ENCODE measurements around the gene UNC5CL. TPM values are rescaled to one million over a fixed set of nuclear protein-coding genes. Genes with fewer than 3 reads are reported as not detected.

The UNC5CL gene
- total RNA-seq, 1 experiment from 2014 or later, result 2.2 TPM

DNA sequence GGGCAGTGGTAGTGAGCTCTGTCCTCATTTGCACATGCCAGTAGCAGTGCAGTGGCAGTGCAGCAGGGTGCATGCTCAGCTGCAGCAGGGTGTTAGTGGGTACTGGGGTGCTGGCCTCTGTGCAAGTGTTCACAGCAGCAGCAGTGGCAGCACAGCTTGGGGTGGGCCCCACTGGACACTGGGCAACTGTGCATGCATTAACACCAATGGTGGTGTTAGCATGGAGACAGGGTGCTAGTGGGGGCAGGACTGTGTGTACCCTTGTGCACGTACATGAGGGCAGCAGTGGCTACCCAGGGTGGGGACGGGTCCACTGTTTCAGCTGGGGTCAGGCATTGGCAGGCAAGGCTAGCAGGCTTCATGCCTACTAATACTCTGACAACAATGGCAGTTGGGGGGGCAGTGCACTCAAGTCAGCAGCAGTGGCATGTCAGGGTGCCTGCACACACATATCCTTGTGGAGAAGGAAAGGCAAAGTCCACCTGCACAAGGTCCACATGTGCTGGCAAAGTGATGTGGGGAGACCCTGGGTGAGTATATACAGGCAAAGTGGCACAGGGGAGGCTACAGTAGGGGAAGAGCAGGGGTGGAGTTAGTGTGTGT lies 60.2 kb downstream of the UNC5CL start:
- BruUV-seq (replicated peaks), result no TSS peak
- H3K4me2 ChIP-seq (ENCODE audit: low read length), result no peak overlapping the region
- H3K9ac ChIP-seq (ENCODE audit: low read length), result no peak overlapping the region
- H3K9me2 ChIP-seq (ENCODE audit: insufficient read depth), result no peaks in the 10 kb centered on the region
- no peaks in the 10 kb centered on the region for H3K9me3 ChIP-seq (ENCODE audit: control insufficient read depth in 1 of 2, insufficient read depth in 1 of 2, low read depth in 1 of 2, low read length in 2 of 2)
- H3K4me3 ChIP-seq (replicated peaks in 1 of 2; ENCODE audit: low read depth in 1 of 2, low read length in 2 of 2), result no peak overlapping the region
- CTCF ChIA-PET, result no interaction called here
- TF ChIP-seq CTCF (IDR thresholded peaks at IDR 0.05 in 2 of 3, conservative IDR thresholded peaks at IDR 0.05 in 1 of 3; ENCODE audit: borderline replicate concordance in 1 of 3, insufficient read depth in 1 of 3, low read depth in 2 of 3, low read length in 2 of 3) (no peak), TCF7L2 (IDR thresholded peaks at IDR 0.05; ENCODE audit: borderline replicate concordance, extremely low read depth, insufficient read depth, insufficient read length) (no peak), CEBPB (IDR thresholded peaks at IDR 0.05; ENCODE audit: low read depth) (no peak), EZH2phosphoT487 (IDR thresholded peaks at IDR 0.05; ENCODE audit: borderline replicate concordance) (no peak), ZFX (IDR thresholded peaks at IDR 0.05) (no peak), EGR1 (IDR thresholded peaks at IDR 0.05; ENCODE audit: low read depth) (no peak)
- no peak for DNase-seq (ENCODE audit: low read depth, low spot score)
- RAD21 ChIA-PET (ENCODE audit: low non-redundant PET in 1 of 2, low total read pairs in 2 of 2, uncharacterized antibody in 2 of 2, unreplicated experiment in 2 of 2), result no interaction called here
- no peaks in the 10 kb centered on the region for H3K36me3 ChIP-seq (ENCODE audit: control insufficient read depth in 1 of 2, insufficient read depth in 2 of 2, low read length in 2 of 2)
- intact Hi-C loops (cut with micrococcal nuclease), result no loop called here
- H2AFZ ChIP-seq (ENCODE audit: low read depth, low read length, poor library complexity, severe bottlenecking), result no peak overlapping the region
- no peaks in the 10 kb centered on the region for H4K20me1 ChIP-seq (ENCODE audit: insufficient read depth)
- no peak overlapping the region for H3K27ac ChIP-seq (ENCODE audit: low read depth, low read length)
- H3K4me1 ChIP-seq (ENCODE audit: control insufficient read depth in 1 of 2, insufficient read depth in 2 of 2, low read length in 2 of 2), result no peaks in the 10 kb centered on the region
- H3K79me2 ChIP-seq (ENCODE audit: insufficient read depth, low read length), result no peaks in the 10 kb centered on the region
- POLR2A ChIA-PET, result no interaction called here
- no peak for ATAC-seq
- peaks cover 50% of the 10 kb centered on the region for H3K27me3 ChIP-seq (ENCODE audit: insufficient read depth, low read length)

GRCh38 chr6:40977695-40978094 lies 61.3 kb downstream of the UNC5CL start:
- ChIA-PET CTCF (no interaction called here), POLR2A (no interaction called here), RAD21 (ENCODE audit: low non-redundant PET in 1 of 2, low total read pairs in 2 of 2, uncharacterized antibody in 2 of 2, unreplicated experiment in 2 of 2) (no interaction called here)
- Histone ChIP-seq H3K36me3 (ENCODE audit: control insufficient read depth in 1 of 2, insufficient read depth in 2 of 2, low read length in 2 of 2) (no peaks in the 10 kb centered on the region), H4K20me1 (ENCODE audit: insufficient read depth) (no peaks in the 10 kb centered on the region), H3K9me2 (ENCODE audit: insufficient read depth) (no peaks in the 10 kb centered on the region), H3K27ac (ENCODE audit: low read depth, low read length) (no peak overlapping the region), H2AFZ (ENCODE audit: low read depth, low read length, poor library complexity, severe bottlenecking) (no peak overlapping the region), H3K9me3 (ENCODE audit: control insufficient read depth in 1 of 2, insufficient read depth in 1 of 2, low read depth in 1 of 2, low read length in 2 of 2) (no peaks in the 10 kb centered on the region), H3K4me1 (ENCODE audit: control insufficient read depth in 1 of 2, insufficient read depth in 2 of 2, low read length in 2 of 2) (no peaks in the 10 kb centered on the region), H3K4me3 (replicated peaks in 1 of 2; ENCODE audit: low read depth in 1 of 2, low read length in 2 of 2) (no peak overlapping the region), H3K27me3 (ENCODE audit: insufficient read depth, low read length) (peaks cover 50% of the 10 kb centered on the region), H3K79me2 (ENCODE audit: insufficient read depth, low read length) (no peaks in the 10 kb centered on the region), H3K9ac (ENCODE audit: low read length) (no peak overlapping the region), H3K4me2 (ENCODE audit: low read length) (no peak overlapping the region)
- BruUV-seq (replicated peaks), result no TSS peak
- intact Hi-C loops (cut with micrococcal nuclease), result no loop called here
- ATAC-seq, result no peak
- no peak for DNase-seq (ENCODE audit: low read depth, low spot score)
- no peak for TF ChIP-seq ZFX (IDR thresholded peaks at IDR 0.05)
- TF ChIP-seq FOSL1 (IDR thresholded peaks at IDR 0.05; ENCODE audit: low read depth), result no peak
- no peak for TF ChIP-seq CEBPB (IDR thresholded peaks at IDR 0.05; ENCODE audit: low read depth)
- TF ChIP-seq, protein P1, sequence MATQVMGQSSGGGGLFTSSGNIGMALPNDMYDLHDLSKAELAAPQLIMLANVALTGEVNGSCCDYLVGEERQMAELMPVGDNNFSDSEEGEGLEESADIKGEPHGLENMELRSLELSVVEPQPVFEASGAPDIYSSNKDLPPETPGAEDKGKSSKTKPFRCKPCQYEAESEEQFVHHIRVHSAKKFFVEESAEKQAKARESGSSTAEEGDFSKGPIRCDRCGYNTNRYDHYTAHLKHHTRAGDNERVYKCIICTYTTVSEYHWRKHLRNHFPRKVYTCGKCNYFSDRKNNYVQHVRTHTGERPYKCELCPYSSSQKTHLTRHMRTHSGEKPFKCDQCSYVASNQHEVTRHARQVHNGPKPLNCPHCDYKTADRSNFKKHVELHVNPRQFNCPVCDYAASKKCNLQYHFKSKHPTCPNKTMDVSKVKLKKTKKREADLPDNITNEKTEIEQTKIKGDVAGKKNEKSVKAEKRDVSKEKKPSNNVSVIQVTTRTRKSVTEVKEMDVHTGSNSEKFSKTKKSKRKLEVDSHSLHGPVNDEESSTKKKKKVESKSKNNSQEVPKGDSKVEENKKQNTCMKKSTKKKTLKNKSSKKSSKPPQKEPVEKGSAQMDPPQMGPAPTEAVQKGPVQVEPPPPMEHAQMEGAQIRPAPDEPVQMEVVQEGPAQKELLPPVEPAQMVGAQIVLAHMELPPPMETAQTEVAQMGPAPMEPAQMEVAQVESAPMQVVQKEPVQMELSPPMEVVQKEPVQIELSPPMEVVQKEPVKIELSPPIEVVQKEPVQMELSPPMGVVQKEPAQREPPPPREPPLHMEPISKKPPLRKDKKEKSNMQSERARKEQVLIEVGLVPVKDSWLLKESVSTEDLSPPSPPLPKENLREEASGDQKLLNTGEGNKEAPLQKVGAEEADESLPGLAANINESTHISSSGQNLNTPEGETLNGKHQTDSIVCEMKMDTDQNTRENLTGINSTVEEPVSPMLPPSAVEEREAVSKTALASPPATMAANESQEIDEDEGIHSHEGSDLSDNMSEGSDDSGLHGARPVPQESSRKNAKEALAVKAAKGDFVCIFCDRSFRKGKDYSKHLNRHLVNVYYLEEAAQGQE (IDR thresholded peaks at IDR 0.05; ENCODE audit: low read depth), result no peak
- TF ChIP-seq SIN3A (IDR thresholded peaks at IDR 0.05; ENCODE audit: low read depth), result no peak
- no peak for TF ChIP-seq CBX3 (IDR thresholded peaks at IDR 0.05; ENCODE audit: low read depth)
- TF ChIP-seq CTCF (IDR thresholded peaks at IDR 0.05 in 2 of 3, conservative IDR thresholded peaks at IDR 0.05 in 1 of 3; ENCODE audit: borderline replicate concordance in 1 of 3, insufficient read depth in 1 of 3, low read depth in 2 of 3, low read length in 2 of 3), result no peak
- TF ChIP-seq ELF1 (IDR thresholded peaks at IDR 0.05; ENCODE audit: borderline replicate concordance, low read depth), result no peak
- TF ChIP-seq POLR2A (IDR thresholded peaks at IDR 0.05; ENCODE audit: borderline replicate concordance, extremely low read depth, insufficient read depth, insufficient read length), result no peak
- no peak for TF ChIP-seq EZH2 (IDR thresholded peaks at IDR 0.05)
